GM18867 (cell line): ENCODE data around the gene CCDC32.

ENCODE experiments used
- ATAC-seq: cut with Tn5 transposase; IDR thresholded peaks from one replicate; pipeline ENCODE4 v1.9.1; 2021; ENCODE audit warnings: mild to moderate bottlenecking, moderate library complexity; ENCODE audit not compliant: unreplicated experiment

Gene CCDC32

DNA sequence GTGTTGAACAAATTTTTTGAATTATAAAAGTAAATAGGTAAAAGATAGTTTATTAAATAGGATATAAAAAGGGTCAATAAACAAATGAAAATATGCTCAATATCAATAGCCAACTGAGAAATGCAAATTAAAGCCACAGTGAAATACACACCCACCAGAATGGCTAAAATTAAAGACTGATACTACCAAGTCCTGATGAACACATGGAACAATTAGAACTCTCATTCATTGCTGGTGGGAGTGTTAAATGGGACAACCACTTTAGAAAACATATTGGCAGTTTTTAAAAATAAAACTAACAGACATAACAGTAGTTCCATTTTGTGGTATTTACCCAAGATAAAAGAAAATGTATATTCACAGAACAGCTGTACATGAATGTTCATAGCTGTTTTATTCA lies 41.2 kb downstream of the CCDC32 start:
- ATAC-seq, result no peak

DNA sequence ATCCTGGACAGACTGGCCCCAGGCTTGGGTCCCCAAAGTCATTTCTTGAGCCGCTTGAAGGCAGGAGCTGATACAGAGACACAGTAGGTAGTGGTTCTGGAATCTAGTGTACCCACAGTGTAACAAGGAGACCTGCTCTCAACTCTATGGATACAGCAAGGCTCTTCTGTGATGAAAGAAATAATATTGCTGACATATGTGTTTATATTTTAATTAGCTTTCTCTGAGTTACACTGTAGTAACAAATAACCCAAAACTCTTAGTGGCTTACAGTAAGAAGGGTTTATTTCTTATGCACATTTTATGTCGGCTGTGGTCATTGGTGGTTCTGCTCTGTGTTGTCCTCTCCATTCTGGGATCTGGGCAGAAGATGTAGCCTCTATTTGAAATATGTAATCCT lies 48.5 kb downstream of the CCDC32 start:
- no peak for ATAC-seq

DNA sequence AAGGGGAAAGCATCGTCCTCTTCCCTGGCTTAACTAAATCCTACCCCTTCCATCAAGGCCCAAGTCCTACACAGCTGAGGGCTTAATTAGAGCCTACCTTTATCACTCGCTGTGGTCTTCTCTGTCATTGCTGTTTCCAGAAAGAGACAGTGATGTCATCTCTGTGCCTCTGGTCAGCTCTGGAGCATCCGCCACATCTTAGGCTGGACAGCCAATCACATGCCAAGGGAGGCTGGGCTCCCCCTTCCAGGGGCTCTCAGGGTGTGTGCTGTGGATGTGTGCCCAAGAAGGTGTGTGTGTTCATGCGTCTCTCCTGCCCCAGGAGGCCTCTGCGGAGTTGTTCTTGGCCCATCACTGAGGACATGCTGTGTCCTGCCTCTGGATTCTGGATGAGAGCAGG lies 51.2 kb downstream of the CCDC32 start:
- ATAC-seq, result no peak

DNA sequence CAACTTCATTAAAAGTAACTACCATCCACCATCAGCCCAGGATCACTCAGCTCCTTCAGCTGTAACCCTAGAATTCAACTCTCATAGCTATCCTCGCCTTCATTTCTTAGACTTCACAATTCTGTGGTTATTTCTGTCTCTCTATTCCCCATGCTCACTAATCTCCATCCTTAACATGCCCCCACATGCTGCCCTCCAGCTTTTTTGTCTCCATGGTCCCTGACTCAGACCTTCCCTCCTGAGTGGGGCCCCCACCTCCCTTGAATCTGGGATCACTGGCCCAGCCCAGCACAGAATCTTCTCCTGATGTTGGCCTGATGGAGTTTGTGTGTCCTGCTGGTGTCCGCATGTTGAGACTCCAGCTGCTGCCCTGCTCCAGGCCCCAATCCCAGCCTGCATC lies 52.4 kb downstream of the CCDC32 start:
- ATAC-seq, result no peak

DNA sequence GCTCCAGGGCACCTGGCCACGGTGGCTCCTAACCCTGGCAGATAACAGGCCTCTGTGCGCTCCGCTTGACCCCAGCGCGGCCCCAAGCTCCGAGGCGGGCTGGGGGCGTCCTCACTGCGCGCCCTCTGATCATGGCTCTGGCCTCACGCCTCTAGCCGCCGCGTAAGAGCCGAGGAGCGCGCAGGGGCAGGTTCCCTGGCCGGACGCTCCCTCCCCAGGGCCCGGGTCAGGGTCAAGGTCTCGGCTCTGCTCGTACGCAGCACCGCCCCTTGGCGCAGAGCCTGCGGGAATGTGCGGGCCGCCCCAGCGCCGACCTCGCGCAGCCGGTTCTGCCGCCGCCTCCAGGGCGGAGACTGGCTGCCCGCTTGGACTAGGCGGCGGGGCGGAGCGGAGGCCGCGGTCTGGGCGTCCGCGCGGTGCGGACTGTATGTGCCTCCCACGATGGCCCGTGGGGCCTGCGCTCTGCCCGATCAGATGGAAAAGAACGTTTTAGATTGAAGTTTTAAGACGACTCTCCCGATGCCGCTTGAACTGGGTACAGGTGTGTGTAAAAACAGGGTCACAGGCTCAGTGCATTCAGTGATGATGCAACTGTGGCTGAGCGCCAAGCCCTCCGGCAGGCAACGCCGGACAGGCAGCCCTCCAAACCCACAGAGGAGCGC lies 53.2 kb downstream of the CCDC32 start:
- peak; percentile 54 for ATAC-seq

DNA sequence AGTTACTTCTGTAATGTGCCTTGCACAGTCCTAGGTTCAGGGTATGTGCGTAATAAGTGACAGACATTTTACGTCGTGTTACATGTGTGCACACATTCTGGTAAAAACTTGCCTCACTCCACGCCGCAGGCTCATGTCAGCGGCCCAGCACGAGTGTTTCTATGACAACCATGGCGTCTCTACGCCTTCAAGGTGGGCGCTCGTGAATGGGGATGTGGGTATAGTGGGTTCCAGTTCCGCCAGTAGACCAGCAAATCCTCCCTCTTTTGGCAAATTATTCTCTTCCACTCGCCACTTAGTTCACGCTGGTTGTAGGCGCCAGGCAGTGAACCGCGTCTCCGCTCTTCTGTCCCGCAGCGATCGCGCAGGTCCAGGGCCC lies 53.8 kb downstream of the CCDC32 start:
- peak; percentile 52 for ATAC-seq

DNA sequence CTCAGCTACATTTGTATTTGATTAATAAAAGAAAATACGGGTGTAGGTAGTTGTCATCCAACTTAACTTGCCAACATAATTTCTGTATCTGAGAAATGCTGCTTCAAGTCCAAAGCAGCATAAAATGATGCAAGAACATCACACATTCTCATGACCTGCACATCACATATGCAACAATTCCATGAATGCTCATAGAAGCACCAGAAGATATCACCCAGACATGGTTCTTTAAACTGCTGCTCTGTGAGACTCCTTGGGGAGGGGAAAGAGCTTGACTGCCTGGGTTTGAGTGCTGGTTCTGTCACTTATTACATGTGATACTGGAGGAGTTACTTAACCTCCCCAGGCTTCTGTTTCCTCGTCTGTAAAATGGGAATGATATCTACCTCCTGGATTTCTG lies 54.6 kb downstream of the CCDC32 start:
- ATAC-seq, result no peak

DNA sequence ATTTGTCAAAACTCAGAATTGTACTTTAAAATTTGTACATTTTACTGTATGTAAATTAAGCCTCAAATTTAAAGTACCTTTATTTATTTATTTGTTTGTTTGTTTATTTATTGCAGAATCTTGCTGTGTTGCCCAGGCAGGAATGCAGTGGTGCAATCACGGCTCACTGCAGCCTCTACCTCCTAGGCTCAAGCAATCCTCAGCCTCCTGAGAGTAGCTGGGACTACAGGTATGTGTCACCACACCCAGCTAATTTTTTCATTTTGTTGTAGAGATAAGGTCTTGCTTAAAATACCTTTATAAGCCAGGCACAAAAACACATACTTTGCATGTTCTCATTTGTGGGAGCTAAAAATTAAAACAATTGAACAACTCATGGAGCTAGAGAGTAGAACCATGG lies 56.6 kb downstream of the CCDC32 start:
- no peak for ATAC-seq

DNA sequence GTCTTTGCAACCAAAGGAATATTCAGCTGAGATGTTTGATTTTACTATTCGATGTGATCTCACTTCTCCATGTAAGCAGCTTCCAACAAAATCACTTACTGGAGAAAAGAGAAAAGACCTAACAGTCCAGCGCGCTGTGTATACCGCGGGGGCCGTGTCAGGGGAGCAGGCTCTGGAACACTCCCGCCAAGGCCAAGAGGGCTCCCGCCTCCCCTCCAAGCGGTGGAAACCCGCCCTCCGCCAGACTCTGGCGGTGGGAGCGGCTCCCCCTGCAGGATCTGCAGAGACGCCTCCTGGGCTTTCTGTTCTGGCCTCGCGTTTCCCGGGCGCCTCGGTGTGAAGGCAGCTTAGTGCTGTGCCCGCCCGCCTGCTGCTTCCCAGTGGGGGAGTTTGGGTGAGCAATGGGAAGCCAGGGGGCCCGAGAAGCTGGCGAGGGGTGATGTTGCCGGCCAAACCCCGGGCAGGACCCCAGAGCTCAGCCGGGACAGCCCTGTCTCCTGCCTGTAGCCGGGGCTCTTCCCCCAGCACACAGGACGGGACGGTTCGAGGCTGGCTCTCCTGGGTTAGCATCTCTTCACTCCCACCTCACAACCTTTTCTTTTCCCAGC lies 57.8 kb downstream of the CCDC32 start:
- ATAC-seq, result no peak
